Muscle layer of colon (tissue), 2 donors: ENCODE data around the gene OR2AT4.
"Not testable (repeated sequence)": the region's sequence is repeated elsewhere in the genome, so short reads cannot be mapped to it uniquely, and the experiment has no call there.

ENCODE experiments used
- H3K27ac ChIP-seq: one replicate; pipeline ENCODE4 v1.7.0; 2013; ENCODE audit warnings: low read depth, mild to moderate bottlenecking, low read length, moderate library complexity
- H3K27me3 ChIP-seq, 2 donors: one replicate each; pipeline ENCODE4 v1.7.0; 2013; ENCODE audit warnings: low read length in 2 of 2, mild to moderate bottlenecking in 2 of 2; ENCODE audit not compliant: insufficient read depth in 2 of 2, control insufficient read depth in 1 of 2
- H3K36me3 ChIP-seq: one replicate; pipeline ENCODE4 v1.7.0; 2013; ENCODE audit warnings: mild to moderate bottlenecking, low read length; ENCODE audit not compliant: insufficient read depth
- H3K4me1 ChIP-seq: one replicate; pipeline ENCODE4 v1.7.0; 2013; ENCODE audit warnings: mild to moderate bottlenecking, low read length; ENCODE audit not compliant: insufficient read depth
- H3K4me3 ChIP-seq, 2 donors: one replicate each; pipeline ENCODE4 v1.7.0; 2013; ENCODE audit warnings: low read length in 2 of 2, low read depth in 1 of 2, mild to moderate bottlenecking in 1 of 2, moderate library complexity in 1 of 2
- H3K9ac ChIP-seq: one replicate; pipeline ENCODE4 v1.7.0; 2013; ENCODE audit warnings: low read length
- H3K9me3 ChIP-seq: one replicate; pipeline ENCODE4 v1.7.0; 2013; ENCODE audit warnings: mild to moderate bottlenecking, low read length
- donor health status: abdominal sarcoma.
- donor health status: Adenocarcinoma of cecum.

Gene OR2AT4

GRCh38 chr11:75101424-75102128 lies 4.9 kb upstream of the OR2AT4 start:
- Histone ChIP-seq H3K27me3 (no peaks in the 10 kb centered on the region), H3K4me1 (no peaks in the 10 kb centered on the region), H3K4me3 (no peak overlapping the region), H3K9me3 (no peaks in the 10 kb centered on the region), H3K36me3 (no peaks in the 10 kb centered on the region), H3K27ac (no peak overlapping the region), H3K9ac (no peak overlapping the region)

DNA sequence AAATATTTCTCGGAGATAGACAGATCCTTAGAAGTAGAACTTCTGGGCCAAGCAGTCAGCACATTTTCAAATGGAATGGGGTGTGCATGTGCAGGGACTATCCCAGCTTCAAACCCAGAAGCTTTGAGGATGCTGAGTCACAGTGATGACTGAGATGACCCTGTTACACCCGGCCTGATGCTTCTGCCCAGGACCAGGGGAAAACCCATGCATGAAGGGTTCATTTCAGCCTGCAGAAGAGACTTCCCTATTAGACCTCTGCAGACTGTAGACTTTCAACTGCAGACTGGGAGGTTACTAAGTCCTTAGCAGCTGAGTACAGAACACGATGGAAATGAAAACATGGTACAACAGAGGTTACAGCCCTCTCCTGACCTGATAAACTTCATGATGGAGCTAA lies 3.6 kb upstream of the OR2AT4 start:
- Histone ChIP-seq H3K27me3 (no peaks in the 10 kb centered on the region), H3K4me1 (no peaks in the 10 kb centered on the region), H3K36me3 (no peaks in the 10 kb centered on the region), H3K27ac (no peak overlapping the region), H3K4me3 (no peak overlapping the region), H3K9ac (no peak overlapping the region), H3K9me3 (no peaks in the 10 kb centered on the region)

DNA sequence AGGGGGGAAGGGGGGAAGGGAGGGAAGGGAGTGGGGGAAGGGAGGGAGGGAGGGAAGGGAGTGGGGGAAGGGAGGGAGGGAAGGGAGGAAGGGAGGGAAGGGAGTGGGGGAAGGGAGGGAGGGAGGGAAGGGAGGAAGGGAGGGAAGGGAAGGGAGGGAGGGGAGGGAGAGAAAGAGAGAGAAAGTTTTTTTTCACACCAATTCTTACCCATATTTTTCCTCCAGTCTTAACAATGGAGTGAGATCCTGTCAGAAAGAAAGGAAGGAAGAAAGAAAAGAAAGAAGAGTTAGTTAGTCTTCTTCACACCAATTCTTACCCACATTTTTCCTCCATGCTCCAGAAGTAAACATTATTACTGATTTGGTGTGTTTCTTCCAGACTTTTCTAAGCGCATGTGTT lies 3.0 kb upstream of the OR2AT4 start:
- Histone ChIP-seq H3K27me3 (no peaks in the 10 kb centered on the region), H3K9me3 (no peaks in the 10 kb centered on the region), H3K36me3 (no peaks in the 10 kb centered on the region), H3K4me3 (no peak overlapping the region), H3K4me1 (no peaks in the 10 kb centered on the region), H3K9ac (no peak overlapping the region), H3K27ac (no peak overlapping the region)

GRCh38 chr11:75098835-75099439 lies 2.3 kb upstream of the OR2AT4 start:
- not testable (repeated sequence) for H3K27ac ChIP-seq, H3K9me3 ChIP-seq

GRCh38 chr11:75098181-75098580 lies 1.5 kb upstream of the OR2AT4 start:
- not testable (repeated sequence) for H3K4me1 ChIP-seq, H3K9ac ChIP-seq, H3K27me3 ChIP-seq, H3K27ac ChIP-seq, H3K4me3 ChIP-seq, H3K36me3 ChIP-seq, H3K9me3 ChIP-seq

More at GRCh38 chr11:75098835-75099439, 2.3 kb upstream of the OR2AT4 start:
- H3K4me1 ChIP-seq, H3K36me3 ChIP-seq, H3K9ac ChIP-seq, H3K27me3 ChIP-seq, H3K4me3 ChIP-seq: not testable (repeated sequence)

GRCh38 chr11:75097173-75097557 lies 489 bp upstream of the OR2AT4 start:
- Histone ChIP-seq H3K9me3 (no peaks in the 10 kb centered on the region), H3K4me3 (no peak overlapping the region), H3K9ac (no peak overlapping the region), H3K4me1 (no peaks in the 10 kb centered on the region), H3K27ac (no peak overlapping the region), H3K27me3 (no peaks in the 10 kb centered on the region), H3K36me3 (no peaks in the 10 kb centered on the region)

DNA sequence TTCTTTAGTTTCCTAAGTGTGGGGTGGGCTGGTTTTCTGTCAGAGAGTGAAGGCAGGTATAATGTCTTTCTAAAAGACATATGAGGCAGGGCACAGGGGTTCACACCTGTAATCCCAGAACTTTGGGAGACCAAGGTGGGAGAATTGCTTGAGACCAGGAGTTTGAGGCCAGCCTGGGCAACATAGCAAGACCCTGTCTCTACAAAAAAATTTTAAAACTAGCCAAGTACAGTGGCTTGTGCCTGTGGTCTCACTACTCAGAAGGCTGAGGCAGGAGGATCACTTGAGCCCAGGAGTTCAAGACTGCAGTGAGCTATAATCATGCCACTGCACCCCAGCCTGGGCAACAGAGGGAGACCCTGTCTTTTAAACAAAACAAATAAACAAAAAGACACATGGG lies 2.3 kb downstream of the OR2AT4 start:
- not testable (repeated sequence) for H3K27ac ChIP-seq, H3K36me3 ChIP-seq, H3K4me1 ChIP-seq, H3K4me3 ChIP-seq, H3K27me3 ChIP-seq, H3K9me3 ChIP-seq, H3K9ac ChIP-seq

GRCh38 chr11:75090671-75091177 lies 6.0 kb downstream of the OR2AT4 start:
- Histone ChIP-seq H3K9me3 (peaks cover 6% of the 10 kb centered on the region), H3K27ac (no peak overlapping the region), H3K4me1 (no peaks in the 10 kb centered on the region), H3K9ac (no peak overlapping the region), H3K27me3 (no peaks in the 10 kb centered on the region), H3K36me3 (no peaks in the 10 kb centered on the region), H3K4me3 (no peak overlapping the region)

GRCh38 chr11:75087319-75088305 lies 9.1 kb downstream of the OR2AT4 start:
- Histone ChIP-seq H3K9ac (no peak overlapping the region), H3K4me3 (no peak overlapping the region), H3K36me3 (no peaks in the 10 kb centered on the region), H3K9me3 (peaks cover 6% of the 10 kb centered on the region), H3K27ac (no peak overlapping the region), H3K4me1 (no peaks in the 10 kb centered on the region), H3K27me3 (no peaks in the 10 kb centered on the region)

DNA sequence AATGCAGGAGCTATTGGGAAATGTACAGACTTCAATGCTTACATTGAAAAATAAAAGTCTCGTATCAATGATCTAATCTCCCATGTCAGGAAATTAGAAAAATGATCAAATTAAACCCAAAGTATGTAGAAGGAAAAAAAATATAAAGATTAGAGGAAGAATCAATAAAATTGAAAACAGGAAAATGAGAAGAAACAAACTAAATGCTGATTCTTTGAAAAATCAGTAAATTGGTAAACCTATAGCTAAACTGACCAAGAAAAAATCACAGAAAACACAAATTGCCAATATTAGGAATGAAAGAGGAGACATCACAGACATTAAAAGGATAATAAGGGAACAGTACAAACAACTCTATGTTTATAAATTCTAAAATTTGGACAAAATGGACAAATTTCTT lies 11.8 kb downstream of the OR2AT4 start:
- Histone ChIP-seq H3K36me3 (no peaks in the 10 kb centered on the region), H3K9me3 (no peaks in the 10 kb centered on the region), H3K4me3 (no peak overlapping the region), H3K27me3 (no peaks in the 10 kb centered on the region), H3K9ac (no peak overlapping the region), H3K4me1 (no peaks in the 10 kb centered on the region), H3K27ac (no peak overlapping the region)

DNA sequence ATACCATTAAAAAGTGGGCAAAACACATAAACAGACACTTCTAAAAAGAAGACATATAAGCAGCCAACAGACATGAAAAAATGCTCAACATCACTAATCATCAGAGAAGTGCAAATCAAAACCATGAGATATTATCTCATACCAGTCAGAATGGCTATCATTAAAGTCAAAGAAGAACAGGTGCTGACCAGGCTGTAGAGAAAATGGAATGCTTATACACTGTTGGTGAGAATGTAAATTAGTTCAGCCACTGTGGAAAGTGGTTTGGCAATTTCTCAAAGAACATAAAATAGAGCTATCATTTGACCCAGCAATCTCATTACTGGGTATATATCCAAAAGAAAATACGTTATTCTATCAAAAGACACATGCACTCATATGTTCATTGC lies 13.5 kb downstream of the OR2AT4 start:
- H3K27me3 ChIP-seq: no peaks in the 10 kb centered on the region
- H3K9ac ChIP-seq: no peak overlapping the region
- no peaks in the 10 kb centered on the region for H3K36me3 ChIP-seq
- H3K4me3 ChIP-seq: no peak overlapping the region
- H3K27ac ChIP-seq: no peak overlapping the region
- H3K9me3 ChIP-seq: no peaks in the 10 kb centered on the region
- H3K4me1 ChIP-seq: no peaks in the 10 kb centered on the region
